HG02623 (cell line): ENCODE measurements around the gene UTF1.

Source experiments
- ATAC-seq: cut with Tn5 transposase; IDR thresholded peaks from one replicate; pipeline ENCODE4 v1.9.1; 2021; ENCODE audit warnings: moderate library complexity; ENCODE audit not compliant: unreplicated experiment

Gene UTF1

DNA sequence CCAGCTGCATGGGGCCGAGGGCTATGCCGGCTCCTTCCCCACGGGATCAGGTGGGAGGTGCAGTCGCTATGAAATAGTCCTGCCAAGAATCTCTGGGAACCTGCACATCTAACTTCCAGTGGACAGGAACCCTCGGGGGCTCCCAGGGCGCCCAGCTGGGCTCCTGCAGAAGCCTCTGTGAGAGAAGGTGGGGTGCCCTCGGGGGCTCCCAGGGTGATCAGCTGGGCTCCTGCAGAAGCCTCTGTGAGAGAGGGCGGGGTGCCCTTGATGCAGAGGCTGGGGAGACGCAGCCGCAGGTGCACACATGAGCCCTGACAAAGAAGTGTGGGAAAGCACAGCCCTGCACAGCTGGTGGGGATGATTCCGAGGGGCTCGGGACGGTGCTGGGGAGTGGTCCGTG lies 13.6 kb downstream of the UTF1 start:
- no peak for ATAC-seq

DNA sequence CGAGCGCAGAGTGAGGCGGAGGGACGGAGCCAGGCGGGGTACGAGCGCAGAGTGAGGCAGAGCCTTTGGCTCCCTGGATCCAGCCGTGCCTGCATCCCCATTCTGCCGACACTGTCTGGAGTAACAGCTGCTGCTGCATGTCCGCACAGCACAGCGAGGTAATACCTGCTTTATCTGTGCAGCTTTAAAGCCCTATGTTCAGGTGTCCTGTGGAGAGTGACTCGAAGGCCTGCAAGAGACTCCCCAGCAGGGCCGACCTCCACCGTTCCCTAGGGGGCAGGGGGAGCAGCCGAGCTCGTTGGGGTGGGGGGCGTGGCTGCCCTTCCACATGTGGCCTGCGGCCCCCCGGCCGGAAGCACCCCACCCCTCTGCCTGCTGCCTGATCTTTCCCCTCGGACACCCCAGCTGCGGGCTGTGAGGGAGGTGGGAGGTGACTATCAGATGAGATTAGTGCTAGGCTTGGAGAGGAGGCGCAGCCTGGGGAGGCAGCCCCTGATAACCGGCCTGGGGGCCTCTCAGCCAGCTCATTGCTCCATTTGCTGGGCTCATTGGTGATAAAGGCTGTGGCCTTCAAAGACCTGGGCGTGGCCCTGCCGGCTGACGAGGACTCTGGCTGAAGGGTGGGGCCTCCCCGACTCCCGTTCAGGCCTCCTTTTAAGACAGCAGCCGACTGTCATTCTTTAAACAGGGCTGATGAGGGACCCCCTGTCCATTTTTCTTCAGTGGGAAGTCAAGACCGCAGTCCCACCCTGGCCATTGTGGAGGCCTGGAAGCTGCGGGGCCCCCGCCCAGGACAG lies 15.6 kb downstream of the UTF1 start:
- no peak for ATAC-seq

DNA sequence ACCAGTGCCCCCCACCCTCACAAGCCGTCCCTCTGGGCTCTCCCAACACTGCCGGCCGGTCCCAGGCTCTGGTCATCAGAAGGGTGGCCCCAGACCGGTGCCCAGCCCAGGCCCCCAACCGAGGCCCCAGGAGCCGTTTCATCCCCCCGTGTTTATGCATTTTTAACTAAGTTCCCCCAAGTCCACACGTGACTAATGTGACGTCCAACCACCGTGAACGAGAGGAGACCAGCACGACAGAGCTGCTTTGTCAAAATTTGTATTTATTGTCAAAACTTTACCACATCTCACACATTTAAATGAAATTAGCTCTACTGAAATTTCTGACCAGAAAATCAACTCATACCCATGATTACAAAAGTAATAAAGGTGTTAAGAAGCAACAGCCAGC lies 16.2 kb downstream of the UTF1 start:
- ATAC-seq, result no peak

DNA sequence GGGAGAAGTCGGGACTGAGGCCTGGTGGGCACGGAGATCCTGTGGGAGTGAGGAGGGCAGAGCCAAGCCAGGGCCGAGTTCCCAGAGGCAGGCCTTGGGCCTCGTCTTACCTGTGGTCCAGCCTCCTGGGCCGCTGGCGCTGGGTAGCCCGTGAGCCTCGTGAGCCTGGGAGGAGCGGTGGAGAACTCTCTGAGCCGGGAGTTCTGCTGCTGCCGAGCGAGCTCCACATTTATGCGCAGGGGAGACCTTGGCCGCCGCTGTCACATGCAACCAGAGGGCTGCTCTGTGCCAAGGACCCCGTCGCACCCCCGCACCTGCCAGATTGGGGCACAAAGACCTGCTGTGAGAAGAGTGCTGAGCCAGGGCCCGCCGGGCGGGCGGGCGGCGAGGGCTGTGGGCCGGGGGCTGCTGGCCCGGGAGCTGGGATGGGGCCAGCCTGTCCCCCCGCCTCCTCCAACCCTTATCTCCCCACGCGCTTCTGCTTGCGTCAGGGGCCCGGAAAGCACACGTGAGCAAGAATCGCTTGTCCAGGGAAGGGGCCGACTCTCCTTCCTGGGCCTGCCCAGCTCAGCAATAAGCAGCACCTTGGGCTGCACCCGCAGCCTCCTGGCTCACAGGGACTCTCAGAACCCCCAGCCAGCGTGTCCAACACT lies 17.8 kb downstream of the UTF1 start:
- no peak for ATAC-seq

DNA sequence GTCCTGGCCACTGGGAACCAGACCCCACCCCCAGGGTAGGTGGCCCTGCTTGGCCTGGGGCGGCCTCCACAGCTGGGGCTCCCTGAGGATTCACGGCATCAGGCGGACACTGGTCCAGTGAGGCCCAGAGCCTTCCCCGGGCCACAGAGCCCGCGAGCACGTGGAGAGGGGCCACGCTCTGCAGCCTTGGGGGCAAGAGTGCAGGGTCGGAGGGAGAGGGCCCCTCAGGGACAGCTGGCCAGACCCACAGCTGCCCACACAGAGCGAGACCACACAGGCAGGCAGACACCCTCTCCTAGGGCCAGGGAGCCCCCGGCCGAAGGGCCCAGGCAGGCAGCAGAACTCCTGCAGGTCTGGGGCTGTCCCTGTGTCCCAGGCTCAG lies 18.3 kb downstream of the UTF1 start:
- ATAC-seq, result no peak

DNA sequence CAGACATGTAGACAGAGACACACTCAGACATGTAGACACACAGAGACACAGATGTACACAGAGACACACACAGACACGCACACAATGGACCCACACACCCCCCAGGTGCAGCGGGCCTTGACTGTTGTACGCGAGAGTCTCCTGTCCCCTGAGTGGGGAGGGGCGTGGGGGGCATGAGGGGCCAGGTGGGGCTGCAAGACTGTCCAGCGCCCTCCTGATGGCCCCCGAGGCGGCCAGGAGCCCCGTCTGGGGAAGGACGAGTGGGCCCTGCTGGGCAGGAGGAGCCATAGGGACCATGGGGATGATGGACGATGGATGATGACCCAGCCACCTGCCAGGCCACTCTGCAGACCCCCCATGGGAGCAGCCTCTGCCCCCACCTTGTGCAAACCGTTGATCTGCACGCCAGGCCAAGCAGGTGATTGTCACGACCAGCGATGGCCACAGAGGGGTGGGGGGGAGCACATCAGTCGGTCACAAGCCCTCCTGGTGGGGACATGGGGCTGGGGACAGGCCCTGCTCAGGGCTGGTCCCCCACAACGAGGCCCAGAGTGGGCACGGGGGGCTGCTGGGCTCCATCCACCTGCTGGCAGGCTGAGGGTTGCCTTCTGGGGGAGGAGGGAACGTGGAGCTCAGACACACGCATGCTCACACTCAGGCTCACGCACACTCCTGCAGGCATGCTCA lies 19.2 kb downstream of the UTF1 start:
- ATAC-seq, result no peak

DNA sequence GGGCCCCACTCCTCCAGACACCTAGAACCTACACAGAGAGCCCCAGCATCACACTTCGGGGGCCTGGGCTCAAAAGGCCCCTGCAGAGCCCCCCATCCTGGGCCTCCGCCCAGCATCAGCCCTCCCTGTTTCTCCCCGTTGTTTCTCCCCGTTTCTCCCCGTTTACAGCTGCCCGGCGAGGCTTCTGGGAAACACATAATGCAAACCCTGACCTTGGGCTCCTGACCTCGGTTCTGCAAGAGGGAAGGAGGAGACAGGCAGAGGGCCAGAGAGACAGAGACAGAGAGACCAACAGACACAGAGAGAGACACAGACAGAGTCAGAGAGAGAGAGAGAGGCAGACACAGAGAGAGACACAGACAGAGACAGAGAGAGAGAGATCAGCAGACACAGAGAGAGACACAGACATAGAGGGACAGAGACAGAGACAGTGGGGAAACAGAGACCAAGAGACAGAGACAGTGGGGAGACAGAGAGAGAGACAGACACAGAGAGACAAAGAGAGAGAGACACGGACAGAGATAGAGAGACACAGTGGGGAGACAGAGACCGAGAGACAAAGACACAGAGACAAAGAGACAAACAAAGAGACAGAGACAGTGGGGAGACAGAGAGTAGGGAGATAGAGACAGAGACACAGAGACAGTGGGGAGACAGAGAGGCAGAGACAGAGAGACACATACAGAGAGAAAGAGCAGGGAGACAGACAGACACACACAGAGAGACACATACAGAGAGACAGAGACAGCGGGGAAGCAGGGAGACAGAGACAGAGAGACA lies 20.1 kb downstream of the UTF1 start:
- no peak for ATAC-seq

DNA sequence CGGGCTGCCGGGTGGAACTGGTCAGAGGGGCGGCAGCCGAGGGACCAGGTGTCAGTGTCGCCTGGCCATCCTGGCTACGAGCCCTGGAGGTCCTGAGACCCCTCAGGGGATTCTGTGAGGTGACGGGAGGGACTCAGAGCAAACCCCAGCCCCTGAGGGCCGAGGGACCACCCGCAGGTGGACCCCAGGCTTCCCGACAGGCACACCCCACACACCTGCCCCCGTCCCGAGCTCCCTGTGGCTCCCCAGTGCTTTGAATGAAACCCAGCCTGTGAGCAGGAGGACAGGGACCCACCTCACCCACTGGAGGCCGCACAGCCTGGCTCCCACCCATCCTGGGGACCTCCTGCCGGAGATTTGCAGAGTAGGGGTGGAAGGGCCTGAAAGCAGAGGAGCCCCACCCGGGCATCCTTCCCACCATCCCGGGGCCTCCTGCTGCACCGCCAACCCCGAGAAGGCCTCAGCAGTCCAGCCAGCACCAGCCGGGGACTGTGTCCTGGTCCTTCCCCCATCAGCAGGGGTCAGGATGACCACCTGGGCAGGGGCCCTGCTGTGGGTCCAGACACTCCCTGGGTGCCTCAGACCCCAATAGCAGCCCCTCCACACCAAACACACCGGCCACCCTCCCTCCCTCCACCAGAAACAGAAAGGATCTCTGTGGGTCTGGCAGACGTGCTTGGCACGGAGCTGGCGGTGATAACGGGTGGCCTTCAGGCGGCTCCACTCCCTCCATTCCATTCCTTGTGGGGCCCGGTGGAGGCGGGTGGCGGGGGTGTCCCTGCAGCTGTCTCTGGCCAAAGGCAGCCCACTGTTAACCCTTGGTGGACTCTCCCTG lies 21.6 kb downstream of the UTF1 start:
- no peak for ATAC-seq

DNA sequence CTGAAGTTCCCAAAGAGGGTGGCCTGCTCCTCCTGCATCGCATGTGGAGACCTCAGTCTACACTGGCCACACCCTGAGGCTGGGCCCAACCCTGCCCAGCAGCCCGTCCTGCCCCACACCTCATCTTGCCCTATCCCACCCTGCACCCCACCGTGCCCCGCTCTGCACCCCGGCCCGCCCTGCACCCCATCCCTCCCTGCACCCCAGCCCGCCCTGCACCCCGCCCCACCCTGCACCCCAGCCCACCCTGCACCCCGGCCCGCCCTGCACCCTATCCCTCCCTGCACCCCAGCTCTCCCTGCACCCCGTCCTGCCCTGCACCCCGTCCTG lies 22.2 kb downstream of the UTF1 start:
- no peak for ATAC-seq

DNA sequence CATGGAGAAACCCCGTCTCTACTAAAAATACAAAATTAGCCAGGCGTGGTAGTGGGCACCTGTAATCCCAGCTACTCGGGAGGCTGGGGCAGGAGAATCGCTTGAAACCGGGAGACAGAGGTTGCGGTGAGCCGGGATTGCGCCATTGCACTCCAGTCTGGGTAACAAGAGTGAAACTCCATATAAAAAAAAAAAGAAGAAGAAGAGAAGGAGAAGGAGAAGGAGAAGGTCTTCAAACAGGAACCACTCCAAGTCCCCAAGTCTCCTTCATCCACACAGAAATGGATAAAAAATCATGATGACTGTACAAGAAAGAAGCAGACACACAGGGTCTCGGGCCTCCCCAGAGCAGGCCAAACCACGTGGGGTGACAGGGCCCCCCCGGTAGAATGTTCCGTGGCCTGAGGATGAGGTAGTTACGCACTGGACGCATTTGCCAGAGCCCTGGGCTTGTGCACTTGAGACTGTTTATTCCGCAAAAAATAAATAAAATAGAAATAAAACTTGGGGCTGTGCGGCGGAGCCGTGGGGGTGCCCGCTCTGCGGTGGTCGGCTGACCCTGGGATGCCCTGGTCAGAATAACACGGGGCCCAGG lies 23.4 kb downstream of the UTF1 start:
- no peak for ATAC-seq

DNA sequence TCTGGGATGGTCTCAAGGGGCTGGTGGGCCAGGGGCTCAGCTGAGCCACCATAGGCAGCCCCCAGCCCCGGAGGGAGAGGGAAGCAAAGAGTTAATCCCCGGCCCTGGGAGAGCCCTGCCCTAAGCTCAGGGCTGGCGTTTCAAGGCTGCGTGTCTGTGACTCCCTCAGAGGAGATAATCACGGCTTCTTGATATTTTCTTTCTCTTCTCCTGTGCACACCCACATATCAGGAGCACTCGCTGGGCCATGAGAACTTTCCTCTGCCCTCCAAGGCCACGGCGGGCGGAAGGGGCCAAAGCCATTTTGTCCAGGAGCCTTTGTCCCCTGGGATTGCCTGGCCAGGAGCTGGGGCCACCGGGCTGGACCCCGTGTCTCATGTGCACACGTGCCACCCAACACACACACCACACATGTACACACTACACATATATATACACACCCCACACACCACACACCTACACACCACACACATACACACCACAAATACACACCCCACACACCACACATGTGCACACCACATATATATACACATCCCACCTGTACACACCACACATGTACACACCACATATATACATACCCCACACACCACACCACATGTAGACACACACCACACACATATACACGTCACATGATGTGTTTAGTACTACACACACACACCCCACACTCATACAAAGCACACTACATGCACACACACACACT lies 24.6 kb downstream of the UTF1 start:
- ATAC-seq, result no peak

DNA sequence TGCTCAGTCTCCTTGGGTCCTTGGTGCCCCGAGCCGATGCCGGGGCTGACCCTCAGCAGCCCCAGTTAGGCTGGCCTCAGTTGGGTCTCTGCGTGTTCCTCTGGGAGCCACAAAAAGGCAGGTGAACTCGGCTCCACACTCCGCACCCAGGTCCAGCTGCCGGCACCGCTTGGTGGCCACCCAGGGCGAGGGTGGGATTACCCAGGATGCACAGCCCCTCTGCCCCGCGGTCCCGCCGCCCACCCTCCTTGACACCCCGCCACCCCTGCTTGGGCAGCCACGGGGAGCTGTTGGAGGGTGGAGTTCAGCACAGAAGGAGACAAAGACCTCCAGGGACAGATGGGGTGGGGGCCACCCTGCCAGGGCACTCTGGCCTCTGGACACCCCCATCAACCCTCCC lies 25.3 kb downstream of the UTF1 start:
- ATAC-seq, result no peak

DNA sequence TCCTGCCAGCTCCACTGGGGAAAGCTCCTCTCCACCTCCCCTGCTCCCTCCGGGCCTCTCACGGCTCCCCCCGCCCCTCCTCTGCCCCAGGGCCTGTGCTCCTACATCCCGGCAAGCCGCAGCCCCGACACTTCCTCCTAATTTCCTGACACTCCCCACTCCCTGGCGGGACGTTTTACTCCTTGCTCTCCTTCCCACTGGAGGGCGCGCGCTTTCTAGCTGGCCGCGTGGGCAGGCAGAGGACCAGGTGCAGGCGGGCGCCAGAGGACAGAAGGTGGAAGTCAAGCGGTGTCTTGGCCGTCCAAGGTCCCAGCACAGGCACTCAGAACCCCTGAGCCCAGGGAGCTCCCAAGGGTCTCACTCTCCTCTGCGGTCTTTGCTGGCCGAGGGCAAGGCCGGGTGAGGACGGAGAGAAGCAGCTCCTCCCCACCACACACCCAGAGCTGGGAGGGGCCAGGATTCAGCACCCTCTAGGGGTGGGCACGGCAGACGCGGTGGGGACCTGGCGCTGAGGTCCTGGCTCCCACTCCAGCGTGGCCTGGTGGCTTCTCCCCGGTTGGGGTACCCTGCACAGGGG lies 27.6 kb downstream of the UTF1 start:
- ATAC-seq, result no peak

DNA sequence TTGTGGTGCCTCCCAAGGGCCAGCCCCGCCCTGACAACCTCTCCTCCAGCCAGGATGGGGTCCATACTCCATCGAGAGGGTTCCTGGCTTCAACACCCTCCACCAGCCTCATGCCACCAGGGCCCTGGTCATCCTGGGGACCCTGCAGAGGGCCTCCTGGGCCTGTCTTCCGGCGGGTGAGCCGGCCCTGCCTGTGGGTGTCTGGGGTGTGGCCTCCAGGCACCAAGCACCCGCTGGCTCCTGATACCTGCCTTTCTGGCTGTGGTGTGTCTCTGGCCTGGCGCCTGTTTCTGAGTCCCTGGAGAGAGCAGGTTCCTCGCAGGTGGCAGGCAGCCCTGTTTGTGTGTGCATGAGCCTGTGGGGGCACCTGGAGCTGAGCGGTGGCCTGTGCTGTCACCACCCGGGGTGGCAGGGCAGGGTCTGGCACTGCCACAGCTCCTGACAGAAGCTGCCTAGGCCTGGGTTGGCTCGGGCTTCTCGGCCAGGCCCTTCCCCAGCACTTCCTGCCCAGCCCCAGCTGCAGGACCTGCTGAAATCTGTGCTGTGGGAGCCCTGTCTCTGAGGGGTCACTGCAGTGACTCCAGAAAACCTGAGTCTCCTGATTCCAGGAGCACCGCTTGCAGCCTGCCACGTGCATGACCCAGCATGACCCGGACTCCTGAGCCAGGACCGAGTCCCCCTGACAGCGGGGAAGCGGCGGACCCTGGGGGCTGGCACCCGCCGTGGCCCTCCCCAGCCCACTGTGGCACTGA lies 28.2 kb downstream of the UTF1 start:
- ATAC-seq, result no peak

DNA sequence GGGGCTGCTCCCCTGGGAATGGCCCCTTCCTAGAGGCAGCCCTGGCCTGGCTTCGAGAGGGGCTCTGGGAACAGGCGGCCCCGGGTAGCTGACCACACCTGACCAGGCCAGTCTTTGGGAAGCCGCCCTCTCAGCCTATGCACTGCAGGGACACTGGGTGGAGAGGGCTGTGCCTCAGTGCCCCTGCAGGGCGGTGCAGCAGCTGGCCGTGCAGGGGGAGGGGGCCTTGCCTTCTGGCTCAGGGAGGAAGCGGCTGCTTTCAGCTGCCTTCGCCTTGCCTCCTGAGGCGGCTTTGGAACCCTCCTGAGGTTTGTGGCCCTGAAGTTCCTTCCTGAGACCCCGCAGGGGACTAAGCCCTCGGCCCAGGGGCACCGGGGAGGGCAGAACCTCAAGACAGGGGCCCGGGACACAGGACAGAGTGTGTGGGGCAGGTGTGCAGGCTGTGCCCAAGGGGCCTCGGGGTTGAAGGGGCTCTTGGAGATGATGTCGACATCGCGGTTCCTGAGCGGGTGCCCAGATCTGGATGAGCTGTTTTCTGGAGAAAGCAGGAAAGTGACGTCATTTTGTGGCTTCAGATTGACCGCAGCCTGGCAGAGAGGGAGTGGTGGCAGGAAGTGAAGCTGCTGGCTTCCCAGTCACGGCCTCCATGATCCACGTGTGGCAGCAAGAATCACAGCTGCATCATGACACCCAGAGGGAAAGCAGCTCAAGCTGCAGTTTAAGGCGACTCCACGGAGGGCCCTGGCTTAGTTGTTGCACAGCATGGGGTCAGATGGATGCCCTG lies 29.0 kb downstream of the UTF1 start:
- no peak for ATAC-seq

DNA sequence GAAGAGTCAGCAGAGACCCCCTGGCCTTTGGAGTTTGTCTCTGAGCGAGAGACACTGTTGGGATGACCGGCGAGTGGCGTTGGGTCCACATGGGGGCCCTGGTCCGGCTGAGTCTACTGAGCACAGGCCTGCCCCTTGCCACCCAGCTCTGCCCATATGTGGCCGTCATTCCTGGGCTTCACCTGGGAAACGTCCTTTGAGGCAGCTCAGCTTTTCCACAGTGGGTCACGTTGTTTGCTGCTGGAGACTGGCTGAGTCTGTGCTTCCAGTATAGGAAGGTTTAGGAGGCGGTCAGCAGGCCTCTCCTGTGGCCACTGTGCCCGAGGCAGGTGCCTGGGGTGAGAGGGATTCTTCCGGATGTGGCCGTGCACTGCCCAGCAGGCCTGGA lies 29.6 kb downstream of the UTF1 start:
- ATAC-seq, result no peak

DNA sequence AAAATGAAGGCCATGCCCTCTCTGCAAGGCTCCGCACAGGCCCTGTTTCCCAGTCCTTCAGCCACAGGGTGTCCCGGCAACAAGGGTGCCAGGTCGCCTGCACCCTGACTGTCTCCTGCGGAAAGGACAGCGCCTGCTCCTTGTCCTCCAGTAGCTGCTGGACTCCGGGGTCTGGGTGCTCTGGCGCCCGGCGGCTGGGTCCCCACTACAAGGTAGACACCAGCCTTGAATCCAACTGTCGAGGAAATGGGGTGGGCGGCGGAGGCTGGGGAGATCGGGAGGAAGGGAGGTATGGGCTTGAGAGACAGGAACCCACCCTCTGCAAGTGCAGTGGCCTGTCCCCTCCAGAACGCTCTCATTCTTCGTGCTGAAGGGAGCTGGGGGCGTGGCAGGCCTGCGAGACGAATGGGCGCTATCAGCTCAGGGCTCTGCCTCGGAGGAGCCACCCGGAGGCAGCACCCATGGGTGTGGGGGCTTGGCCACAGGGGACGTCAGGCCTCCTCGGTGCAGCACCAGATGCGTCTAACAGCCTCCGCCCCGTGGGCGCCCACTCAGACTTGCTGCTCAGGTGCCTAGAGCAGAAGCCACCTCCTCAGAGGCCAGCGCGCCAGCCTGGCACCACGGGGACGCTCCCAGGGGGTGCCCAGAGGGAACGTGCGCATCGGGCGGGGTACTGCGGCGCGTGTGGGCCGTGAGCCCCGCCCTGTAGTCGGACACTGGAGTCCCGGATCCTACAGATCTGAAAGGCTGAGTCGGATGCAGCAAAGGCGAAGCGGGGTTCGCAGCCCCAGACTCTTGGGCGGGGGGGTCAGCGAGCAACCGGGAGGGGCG lies 31.1 kb downstream of the UTF1 start:
- ATAC-seq, result peak; percentile 51
